ENCODE measurements around the gene SSRP1. TPM values are rescaled to one million over a fixed set of nuclear protein-coding genes. Genes with fewer than 3 reads are reported as not detected.

Gene SSRP1
- total and polyA plus RNA-seq, 2 donors from 2014 or later: 44.5 to 78.5 TPM

DNA sequence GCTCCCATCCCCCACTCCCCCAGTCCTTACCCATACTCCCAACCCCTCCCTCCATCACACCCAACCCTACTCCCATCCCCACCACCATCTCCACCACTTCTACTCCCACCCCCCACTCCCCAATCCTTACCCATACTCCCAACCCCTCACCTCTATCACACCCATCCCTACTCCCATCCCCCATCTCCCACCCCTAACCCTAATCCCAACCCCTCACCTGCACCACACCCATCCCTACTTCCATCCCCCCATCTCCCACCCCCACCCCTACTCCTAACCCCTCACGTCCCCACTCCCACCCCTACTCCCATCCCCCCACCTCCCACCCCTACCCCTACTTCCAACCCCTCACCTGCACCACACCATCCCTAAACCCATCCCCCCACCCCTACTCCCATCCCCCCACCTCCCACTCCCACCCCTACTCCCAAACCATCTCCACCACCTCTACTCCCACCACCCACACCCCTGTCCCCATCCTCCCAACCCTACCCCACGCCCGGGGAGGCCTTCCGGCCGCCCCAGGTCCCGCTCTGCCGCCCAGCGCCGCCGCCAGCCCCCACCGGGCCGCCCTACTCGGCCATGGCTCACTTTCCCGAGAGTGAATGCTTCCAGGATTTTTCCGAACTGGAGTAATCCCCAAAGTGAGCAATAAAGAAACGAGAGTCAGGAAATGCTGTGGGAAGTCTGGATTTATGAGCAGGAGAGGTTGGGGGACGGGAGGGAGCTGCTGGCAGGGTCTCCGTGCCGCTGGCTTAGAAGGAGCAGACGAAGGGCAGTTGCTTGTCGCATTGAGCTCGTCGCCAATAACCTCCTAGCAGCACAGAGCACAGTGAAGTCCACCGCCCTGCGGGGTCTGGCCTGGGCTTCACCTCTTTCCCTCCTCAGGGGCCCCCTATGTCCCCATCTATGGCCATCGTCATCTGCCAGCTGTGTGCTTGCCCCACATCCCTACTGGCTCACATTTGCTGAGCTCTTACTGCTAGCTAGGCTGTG is 40.7 kb upstream of the SSRP1 start:
- intact Hi-C loops (cut with DNase I): no loop called here
- DNase-seq (no peak), FAIRE-seq (no peak)
- Histone ChIP-seq H3K4me3 (ENCODE audit: low read length in 3 of 3) (no peak overlapping the region), H3K9ac (ENCODE audit: low read length in 3 of 3) (no peak overlapping the region), H3K27me3 (ENCODE audit: control insufficient read depth, insufficient read depth, low read length) (no peaks in the 10 kb centered on the region), H3K4me1 (ENCODE audit: control insufficient read depth in 2 of 3, insufficient read depth in 2 of 3, low read depth in 1 of 3, low read length in 3 of 3) (no peaks in the 10 kb centered on the region), H3K27ac (ENCODE audit: low read depth in 2 of 2, low read length in 2 of 2) (no peak overlapping the region), H3K36me3 (ENCODE audit: control insufficient read depth in 2 of 3, insufficient read depth in 3 of 3, low read length in 3 of 3) (no peaks in the 10 kb centered on the region), H3K9me3 (ENCODE audit: control insufficient read depth in 2 of 3, insufficient read depth in 1 of 3, low read length in 3 of 3) (no peaks in the 10 kb centered on the region)
- TF ChIP-seq, protein P1, sequence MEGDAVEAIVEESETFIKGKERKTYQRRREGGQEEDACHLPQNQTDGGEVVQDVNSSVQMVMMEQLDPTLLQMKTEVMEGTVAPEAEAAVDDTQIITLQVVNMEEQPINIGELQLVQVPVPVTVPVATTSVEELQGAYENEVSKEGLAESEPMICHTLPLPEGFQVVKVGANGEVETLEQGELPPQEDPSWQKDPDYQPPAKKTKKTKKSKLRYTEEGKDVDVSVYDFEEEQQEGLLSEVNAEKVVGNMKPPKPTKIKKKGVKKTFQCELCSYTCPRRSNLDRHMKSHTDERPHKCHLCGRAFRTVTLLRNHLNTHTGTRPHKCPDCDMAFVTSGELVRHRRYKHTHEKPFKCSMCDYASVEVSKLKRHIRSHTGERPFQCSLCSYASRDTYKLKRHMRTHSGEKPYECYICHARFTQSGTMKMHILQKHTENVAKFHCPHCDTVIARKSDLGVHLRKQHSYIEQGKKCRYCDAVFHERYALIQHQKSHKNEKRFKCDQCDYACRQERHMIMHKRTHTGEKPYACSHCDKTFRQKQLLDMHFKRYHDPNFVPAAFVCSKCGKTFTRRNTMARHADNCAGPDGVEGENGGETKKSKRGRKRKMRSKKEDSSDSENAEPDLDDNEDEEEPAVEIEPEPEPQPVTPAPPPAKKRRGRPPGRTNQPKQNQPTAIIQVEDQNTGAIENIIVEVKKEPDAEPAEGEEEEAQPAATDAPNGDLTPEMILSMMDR (IDR thresholded peaks at IDR 0.05; ENCODE audit: borderline replicate concordance, extremely low read depth, insufficient read depth): no peak

DNA sequence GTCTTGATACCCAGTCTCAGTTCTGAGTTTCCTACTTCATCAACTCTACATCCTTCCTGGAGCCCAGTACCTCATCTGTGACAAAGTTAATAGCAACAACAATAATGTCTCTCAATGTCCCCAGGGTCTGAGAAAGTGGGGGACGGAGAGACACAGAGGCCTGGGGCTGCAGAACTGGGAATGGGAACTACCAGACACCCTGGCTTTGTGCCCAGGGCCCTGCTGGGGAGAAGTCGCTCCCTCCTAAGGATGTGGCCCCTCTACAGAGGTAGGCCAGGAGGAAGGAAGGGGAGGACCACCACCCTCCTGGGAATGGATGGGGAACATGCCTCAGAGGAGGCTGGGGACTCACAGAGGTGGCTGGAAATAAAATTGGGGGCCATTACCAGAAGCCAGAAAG is 39.8 kb upstream of the SSRP1 start:
- Histone ChIP-seq H3K9ac (ENCODE audit: low read length in 3 of 3) (no peak overlapping the region), H3K9me3 (ENCODE audit: control insufficient read depth in 2 of 3, insufficient read depth in 1 of 3, low read length in 3 of 3) (no peaks in the 10 kb centered on the region), H3K4me3 (ENCODE audit: low read length in 3 of 3) (no peak overlapping the region), H3K27ac (ENCODE audit: low read depth in 2 of 2, low read length in 2 of 2) (no peak overlapping the region), H3K36me3 (ENCODE audit: control insufficient read depth in 2 of 3, insufficient read depth in 3 of 3, low read length in 3 of 3) (no peaks in the 10 kb centered on the region), H3K4me1 (ENCODE audit: control insufficient read depth in 2 of 3, insufficient read depth in 2 of 3, low read depth in 1 of 3, low read length in 3 of 3) (no peaks in the 10 kb centered on the region), H3K27me3 (ENCODE audit: control insufficient read depth, insufficient read depth, low read length) (no peaks in the 10 kb centered on the region)
- FAIRE-seq (no peak), DNase-seq (no peak)
- TF ChIP-seq, protein P1 (IDR thresholded peaks at IDR 0.05; ENCODE audit: borderline replicate concordance, extremely low read depth, insufficient read depth): no peak
- intact Hi-C loops (cut with DNase I): no loop called here

DNA sequence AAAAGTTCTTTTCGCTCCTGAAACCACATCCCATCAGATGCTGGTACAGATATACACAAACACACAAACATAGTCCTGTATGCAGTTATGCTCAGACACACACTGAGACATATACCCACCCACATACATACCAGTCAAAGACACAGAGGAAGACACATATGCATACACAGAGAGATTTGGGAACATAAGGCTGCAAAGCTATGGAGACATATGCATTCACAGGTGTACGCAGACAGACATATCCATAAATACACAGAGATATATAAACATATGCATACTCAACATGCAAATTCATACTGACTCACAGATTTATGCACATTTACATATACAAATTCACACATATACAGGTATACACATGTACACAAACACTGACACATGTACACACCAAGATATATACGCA is 39.3 kb upstream of the SSRP1 start:
- no peak for FAIRE-seq
- intact Hi-C loops (cut with DNase I): no loop called here
- no peaks in the 10 kb centered on the region for H3K27me3 ChIP-seq (ENCODE audit: control insufficient read depth, insufficient read depth, low read length)
- no peaks in the 10 kb centered on the region for H3K9me3 ChIP-seq (ENCODE audit: control insufficient read depth in 2 of 3, insufficient read depth in 1 of 3, low read length in 3 of 3)
- H3K36me3 ChIP-seq (ENCODE audit: control insufficient read depth in 2 of 3, insufficient read depth in 3 of 3, low read length in 3 of 3): no peaks in the 10 kb centered on the region
- no peak for DNase-seq
- H3K9ac ChIP-seq (ENCODE audit: low read length in 3 of 3): no peak overlapping the region
- no peaks in the 10 kb centered on the region for H3K4me1 ChIP-seq (ENCODE audit: control insufficient read depth in 2 of 3, insufficient read depth in 2 of 3, low read depth in 1 of 3, low read length in 3 of 3)
- H3K4me3 ChIP-seq (ENCODE audit: low read length in 3 of 3): no peak overlapping the region
- H3K27ac ChIP-seq (ENCODE audit: low read depth in 2 of 2, low read length in 2 of 2): no peak overlapping the region
- TF ChIP-seq, protein P1 (IDR thresholded peaks at IDR 0.05; ENCODE audit: borderline replicate concordance, extremely low read depth, insufficient read depth): no peak

Data from kidney (tissue), 14 donors.